ENCODE data around the gene SRRM4.

The SRRM4 gene

DNA sequence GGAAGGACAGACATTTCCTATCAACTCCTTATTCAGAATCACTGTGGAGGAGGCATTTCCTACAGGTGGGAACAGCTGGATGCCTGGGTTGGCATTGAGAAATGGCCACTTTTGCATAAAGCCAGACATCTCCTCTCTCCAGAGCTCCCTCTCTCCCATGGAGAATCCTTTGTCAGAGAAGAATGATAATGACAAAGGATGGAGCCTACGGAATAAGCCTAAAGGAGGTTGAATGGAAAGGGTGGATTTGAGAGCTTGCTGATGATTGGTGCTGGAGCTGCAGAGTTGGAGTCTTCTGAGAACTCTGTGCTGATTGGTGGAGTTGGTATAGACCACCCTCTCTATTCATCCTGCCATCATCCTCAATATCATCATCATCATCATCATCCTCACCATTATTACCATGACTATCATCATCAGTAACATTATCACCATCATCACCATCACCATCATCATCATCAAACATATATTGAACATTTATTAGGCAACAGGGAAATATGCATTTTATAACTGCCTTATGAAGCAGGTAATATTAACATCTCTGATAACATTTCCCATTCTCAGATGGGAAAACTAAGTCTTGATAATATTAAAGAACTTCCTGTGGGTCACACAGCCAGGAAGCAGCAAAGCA is 108.2 kb downstream of the SRRM4 start:
- no peak overlapping the region for H3K4me3 ChIP-seq (ENCODE audit: low read length)
- no peak for DNase-seq (ENCODE audit: low read depth)
- TF ChIP-seq, protein P1, sequence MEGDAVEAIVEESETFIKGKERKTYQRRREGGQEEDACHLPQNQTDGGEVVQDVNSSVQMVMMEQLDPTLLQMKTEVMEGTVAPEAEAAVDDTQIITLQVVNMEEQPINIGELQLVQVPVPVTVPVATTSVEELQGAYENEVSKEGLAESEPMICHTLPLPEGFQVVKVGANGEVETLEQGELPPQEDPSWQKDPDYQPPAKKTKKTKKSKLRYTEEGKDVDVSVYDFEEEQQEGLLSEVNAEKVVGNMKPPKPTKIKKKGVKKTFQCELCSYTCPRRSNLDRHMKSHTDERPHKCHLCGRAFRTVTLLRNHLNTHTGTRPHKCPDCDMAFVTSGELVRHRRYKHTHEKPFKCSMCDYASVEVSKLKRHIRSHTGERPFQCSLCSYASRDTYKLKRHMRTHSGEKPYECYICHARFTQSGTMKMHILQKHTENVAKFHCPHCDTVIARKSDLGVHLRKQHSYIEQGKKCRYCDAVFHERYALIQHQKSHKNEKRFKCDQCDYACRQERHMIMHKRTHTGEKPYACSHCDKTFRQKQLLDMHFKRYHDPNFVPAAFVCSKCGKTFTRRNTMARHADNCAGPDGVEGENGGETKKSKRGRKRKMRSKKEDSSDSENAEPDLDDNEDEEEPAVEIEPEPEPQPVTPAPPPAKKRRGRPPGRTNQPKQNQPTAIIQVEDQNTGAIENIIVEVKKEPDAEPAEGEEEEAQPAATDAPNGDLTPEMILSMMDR (IDR thresholded peaks at IDR 0.05; ENCODE audit: insufficient read depth, low read depth, low read length, missing control alignments) = no peak

GRCh38 chr12:119090276-119090675 is 108.9 kb downstream of the SRRM4 start:
- TF ChIP-seq, protein P1 (IDR thresholded peaks at IDR 0.05; ENCODE audit: insufficient read depth, low read depth, low read length, missing control alignments) = no peak
- H3K4me3 ChIP-seq (ENCODE audit: low read length) = no peak overlapping the region
- no peak for DNase-seq (ENCODE audit: low read depth)

GRCh38 chr12:119090865-119091264 is 109.5 kb downstream of the SRRM4 start:
- DNase-seq (ENCODE audit: low read depth) = no peak
- TF ChIP-seq, protein P1 (IDR thresholded peaks at IDR 0.05; ENCODE audit: insufficient read depth, low read depth, low read length, missing control alignments) = no peak
- no peak overlapping the region for H3K4me3 ChIP-seq (ENCODE audit: low read length)

DNA sequence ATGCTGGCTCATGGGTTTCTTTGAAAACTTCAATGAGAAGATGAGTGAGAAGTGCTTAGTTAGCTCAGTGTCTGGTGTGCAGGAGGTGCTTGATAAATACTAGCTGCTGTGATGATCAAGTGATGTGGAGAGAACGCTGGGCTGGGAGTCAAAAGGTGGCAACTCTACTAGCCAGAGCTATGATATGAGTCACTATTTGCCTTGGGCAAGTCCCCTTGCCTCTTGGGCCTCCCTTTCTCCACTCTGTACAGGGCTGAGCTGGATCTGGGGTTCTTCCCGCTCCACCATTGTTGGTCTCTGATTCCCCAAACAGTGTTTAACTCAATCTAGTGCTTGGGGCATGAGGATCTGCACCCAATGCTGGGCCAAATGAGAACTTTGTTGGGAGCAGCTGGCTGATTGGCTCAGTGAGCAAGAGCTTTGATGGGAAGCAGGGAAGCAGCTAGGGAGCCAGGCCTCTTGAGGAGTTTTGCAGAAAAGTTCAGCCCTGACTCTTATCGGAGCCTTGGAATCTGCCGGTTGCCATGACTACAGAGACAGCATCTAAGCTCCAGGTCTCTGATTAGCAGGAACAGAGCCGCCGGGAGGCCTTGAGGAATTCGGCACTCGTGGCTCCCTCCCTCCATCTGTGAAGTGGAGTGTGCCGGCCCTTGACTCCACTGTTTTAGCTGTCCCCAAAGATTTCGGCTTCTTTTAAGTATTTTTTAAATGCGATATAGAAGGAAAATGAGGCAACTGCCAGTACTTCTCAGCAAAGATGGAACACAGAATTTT is 115.3 kb downstream of the SRRM4 start:
- DNase-seq (ENCODE audit: low read depth) = no peak
- TF ChIP-seq, protein P1 (IDR thresholded peaks at IDR 0.05; ENCODE audit: insufficient read depth, low read depth, low read length, missing control alignments) = no peak
- H3K4me3 ChIP-seq (ENCODE audit: low read length) = no peak overlapping the region

DNA sequence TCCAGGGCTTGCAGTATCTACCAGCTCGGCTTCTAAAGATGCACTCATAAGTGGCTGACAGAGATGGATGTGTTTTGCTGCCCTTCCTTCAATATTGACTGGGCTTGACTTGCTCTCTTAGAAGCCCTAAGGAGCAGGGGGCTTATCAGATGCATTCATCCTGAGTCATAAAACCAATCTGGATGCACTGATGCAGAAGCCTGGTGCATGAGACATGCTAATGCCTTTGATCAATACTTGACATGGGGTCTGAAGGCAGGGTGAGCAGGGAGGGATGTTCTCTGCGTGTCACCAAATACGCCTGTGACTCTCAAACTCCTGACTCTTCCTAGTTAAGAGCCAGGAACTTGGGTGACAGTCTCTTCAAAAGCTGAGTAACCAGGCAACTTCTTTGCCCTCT is 119.6 kb downstream of the SRRM4 start:
- TF ChIP-seq, protein P1 (IDR thresholded peaks at IDR 0.05; ENCODE audit: insufficient read depth, low read depth, low read length, missing control alignments) = no peak
- no peak for DNase-seq (ENCODE audit: low read depth)

GRCh38 chr12:119102274-119102673 is 120.9 kb downstream of the SRRM4 start:
- no peak for DNase-seq (ENCODE audit: low read depth)
- H3K4me3 ChIP-seq (ENCODE audit: low read length) = no peak overlapping the region
- TF ChIP-seq, protein P1 (IDR thresholded peaks at IDR 0.05; ENCODE audit: insufficient read depth, low read depth, low read length, missing control alignments) = no peak

More for the DNA sequence above, 119.6 kb downstream of the SRRM4 start:
- H3K4me3 ChIP-seq (ENCODE audit: low read length) = no peak overlapping the region

Measured in epithelial cell of esophagus (primary cell).